GM19468 (cell line): Measurements from ENCODE around the gene METTL9.

ENCODE experiments used
- ATAC-seq: cut with Tn5 transposase; IDR thresholded peaks from one replicate; pipeline ENCODE4 v1.9.1; 2021; ENCODE audit warnings: mild to moderate bottlenecking, moderate library complexity, moderate number of reproducible peaks; ENCODE audit not compliant: unreplicated experiment; ENCODE audit errors: extremely low read depth

Gene METTL9

DNA sequence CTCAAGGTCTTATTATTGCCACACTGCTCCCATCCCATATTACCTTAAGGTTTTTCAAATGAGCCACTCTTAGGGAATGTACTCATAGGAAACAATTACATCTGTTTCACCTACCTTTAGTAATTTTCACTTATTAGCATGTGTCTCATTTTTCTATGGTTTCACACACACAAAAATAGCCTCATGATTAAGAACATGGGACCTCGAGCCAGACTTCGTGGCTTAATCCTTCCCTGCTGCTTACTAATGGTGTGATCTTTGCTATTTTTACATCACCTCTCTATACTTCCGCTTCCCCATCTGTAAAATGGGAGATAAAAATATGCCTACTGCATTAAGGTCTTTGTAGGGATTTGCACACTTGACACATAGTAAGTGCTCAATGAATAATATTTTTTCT, 102.9 kb downstream of the METTL9 start:
- no peak for ATAC-seq

GRCh38 chr16:21703156-21703555, 103.8 kb downstream of the METTL9 start:
- no peak for ATAC-seq

GRCh38 chr16:21703589-21704174, 104.3 kb downstream of the METTL9 start:
- ATAC-seq, result peak; percentile 32

DNA sequence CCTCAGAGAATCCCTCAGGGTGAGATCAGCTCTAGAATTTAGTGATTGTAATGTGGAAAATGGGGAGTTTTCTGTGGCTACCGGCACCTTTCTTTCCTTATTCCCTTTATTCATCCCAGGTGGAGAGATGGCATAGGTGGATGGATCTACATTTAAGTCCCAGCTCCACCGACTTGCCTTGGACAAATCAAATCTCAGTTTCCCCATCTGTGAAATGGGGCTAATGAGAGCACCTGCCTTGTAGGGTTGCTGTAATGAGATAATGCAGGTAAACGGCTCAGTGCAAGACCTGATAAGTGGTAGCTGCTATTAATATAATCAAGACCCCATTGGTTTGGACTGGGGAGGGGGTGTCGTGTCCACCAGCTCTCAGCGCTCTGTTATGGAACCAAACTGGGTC, 104.9 kb downstream of the METTL9 start:
- no peak for ATAC-seq

DNA sequence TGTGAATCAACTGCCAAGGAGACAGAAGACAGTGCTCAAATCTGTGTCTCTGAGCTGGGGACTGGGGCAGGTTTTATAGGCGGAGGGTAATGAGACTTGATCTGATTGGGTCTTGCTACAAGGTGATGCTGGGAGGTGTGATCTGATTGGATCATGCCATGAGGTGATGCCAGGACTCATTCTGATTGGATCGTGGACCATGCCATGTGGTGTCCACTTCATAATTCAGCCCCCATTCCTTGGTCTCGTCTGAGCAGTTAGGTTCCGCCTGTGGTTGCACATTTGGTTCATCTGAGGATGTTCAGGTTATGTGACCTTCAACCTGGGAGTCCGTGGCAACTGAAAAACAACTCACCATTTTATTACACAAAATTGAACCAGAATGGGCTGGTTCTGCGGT, 105.4 kb downstream of the METTL9 start:
- no peak for ATAC-seq
